ENCODE measurements around the gene DGUOK. TPM values are rescaled to one million over a fixed set of nuclear protein-coding genes. Genes with fewer than 3 reads are reported as not detected.

The DGUOK gene
- total RNA-seq, 1 donor from 2014 or later, result 70.1 TPM

DNA sequence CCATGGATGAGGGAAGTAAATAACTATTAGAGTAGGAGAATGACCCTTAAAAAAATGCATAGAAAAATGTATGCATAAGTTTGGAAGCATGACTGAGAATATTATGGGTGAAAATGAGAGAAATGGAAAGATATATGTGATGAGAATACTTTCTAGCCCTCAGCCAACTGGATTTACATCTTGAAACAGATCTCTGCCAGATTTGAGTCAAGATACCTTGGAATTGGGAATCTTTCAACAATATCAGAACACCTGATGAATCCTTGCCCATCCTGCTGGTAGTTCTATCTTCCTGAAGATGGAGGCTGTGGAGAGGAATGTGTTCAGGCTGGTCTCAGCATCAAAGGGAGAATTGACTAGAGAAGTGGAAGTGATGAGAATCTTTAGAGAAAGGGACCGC lies 63.9 kb downstream of the DGUOK start:
- peak overlapping the region; percentile 59 for H3K27ac Mint-ChIP-seq
- H3K36me3 Mint-ChIP-seq (ENCODE audit: low read depth), result peaks cover 82% of the 10 kb centered on the region

DNA sequence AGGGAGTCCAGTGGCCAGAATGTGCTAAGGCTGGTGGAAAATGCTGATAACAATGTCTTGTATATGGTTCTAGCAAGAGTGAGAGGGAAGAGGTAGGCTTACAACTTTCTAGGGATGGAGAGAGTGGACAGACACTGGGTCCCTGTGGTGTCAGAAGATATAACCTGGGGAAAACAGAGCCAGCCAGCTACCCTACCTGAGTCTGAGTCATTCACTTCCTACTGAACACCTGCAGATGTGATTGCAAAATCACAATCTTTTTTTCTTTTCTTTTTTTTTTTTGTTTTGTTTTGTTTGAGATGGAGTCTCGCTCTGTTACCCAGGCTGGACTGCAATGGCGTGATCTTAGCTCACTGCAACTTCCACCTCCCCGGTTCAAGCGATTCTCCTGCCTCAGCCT lies 65.4 kb downstream of the DGUOK start:
- ATAC-seq (ENCODE audit: low read depth) (no peak), DNase-seq (no peak)
- Mint-ChIP-seq H3K9me3 (peaks cover 4% of the 10 kb centered on the region), H3K4me1 (peaks cover 83% of the 10 kb centered on the region), H3K27ac (no peak overlapping the region), H3K36me3 (ENCODE audit: low read depth) (peaks cover 70% of the 10 kb centered on the region), H3K27me3 (no peaks in the 10 kb centered on the region), H3K4me3 (peak overlapping the region; percentile 12)
- TF ChIP-seq, protein P1, sequence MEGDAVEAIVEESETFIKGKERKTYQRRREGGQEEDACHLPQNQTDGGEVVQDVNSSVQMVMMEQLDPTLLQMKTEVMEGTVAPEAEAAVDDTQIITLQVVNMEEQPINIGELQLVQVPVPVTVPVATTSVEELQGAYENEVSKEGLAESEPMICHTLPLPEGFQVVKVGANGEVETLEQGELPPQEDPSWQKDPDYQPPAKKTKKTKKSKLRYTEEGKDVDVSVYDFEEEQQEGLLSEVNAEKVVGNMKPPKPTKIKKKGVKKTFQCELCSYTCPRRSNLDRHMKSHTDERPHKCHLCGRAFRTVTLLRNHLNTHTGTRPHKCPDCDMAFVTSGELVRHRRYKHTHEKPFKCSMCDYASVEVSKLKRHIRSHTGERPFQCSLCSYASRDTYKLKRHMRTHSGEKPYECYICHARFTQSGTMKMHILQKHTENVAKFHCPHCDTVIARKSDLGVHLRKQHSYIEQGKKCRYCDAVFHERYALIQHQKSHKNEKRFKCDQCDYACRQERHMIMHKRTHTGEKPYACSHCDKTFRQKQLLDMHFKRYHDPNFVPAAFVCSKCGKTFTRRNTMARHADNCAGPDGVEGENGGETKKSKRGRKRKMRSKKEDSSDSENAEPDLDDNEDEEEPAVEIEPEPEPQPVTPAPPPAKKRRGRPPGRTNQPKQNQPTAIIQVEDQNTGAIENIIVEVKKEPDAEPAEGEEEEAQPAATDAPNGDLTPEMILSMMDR (IDR thresholded peaks at IDR 0.05), result no peak
- ChIA-PET POLR2A (interaction anchor here (0.9 to 1.1 kb wide), 2 partner anchors 9 to 128 kb away, joined by 3 read pairs; no protein-coding TSS in a partner anchor), CTCF (no interaction called here)
- intact Hi-C loops (cut with micrococcal nuclease), result no loop called here

More for the DNA sequence above, 63.9 kb downstream of the DGUOK start:
- CTCF ChIA-PET, result interaction anchor here (0.6 kb wide), 1 partner anchor 21 kb away, joined by 3 read pairs; no protein-coding TSS in a partner anchor
- Mint-ChIP-seq H3K27me3 (no peaks in the 10 kb centered on the region), H3K4me1 (peaks cover 88% of the 10 kb centered on the region), H3K4me3 (peak overlapping the region; percentile 16), H3K9me3 (peaks cover 4% of the 10 kb centered on the region)
- DNase-seq (no peak), ATAC-seq (ENCODE audit: low read depth) (no peak)
- TF ChIP-seq, protein P1 (IDR thresholded peaks at IDR 0.05), result no peak
- POLR2A ChIA-PET, result no interaction called here
- intact Hi-C loops (cut with micrococcal nuclease), result no loop called here

DNA sequence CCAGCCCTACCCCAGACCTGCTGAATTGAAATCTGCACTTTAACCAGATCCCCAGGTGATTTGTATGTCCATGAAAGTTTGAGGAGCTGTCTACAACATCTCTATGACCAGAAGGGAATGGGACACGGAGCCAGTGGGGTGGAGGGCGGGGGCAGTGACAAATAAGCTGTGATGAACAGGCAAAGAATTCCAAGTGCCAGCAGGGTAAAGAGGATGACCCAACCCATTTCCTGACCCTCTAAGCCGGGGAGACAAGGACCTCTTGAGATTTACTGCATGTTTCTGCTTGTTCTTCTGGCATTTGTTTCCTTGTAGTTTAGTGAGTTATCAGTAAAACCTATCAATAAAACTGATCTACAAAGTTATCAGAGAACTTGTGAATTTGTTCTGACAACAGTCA lies 66.7 kb downstream of the DGUOK start:
- TF ChIP-seq, protein P1 (IDR thresholded peaks at IDR 0.05), result no peak
- CTCF ChIA-PET, result no interaction called here
- H3K36me3 Mint-ChIP-seq (ENCODE audit: low read depth), result peaks cover 65% of the 10 kb centered on the region

DNA sequence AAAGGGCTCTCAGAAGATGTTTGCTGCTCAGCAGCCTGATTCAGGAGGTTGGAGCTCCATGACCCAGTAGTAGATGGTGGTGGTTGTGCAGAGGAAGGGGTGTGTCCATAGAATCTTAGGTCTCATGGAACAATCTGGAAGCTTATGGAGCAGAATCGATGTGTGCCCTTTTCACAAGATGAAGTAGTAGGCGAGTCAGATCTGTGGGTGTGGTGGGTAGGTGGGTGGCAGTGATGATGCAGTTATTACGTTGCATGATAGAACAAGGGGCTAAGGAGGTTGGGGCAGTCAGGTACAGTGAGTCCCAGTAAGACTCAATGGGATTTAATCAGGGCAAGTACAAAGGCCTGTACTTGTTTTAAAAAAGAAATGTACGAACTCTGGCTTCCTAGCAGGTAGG lies 67.1 kb downstream of the DGUOK start:
- peaks cover 66% of the 10 kb centered on the region for H3K36me3 Mint-ChIP-seq (ENCODE audit: low read depth)
- H3K27me3 Mint-ChIP-seq, result no peaks in the 10 kb centered on the region
- H3K27ac Mint-ChIP-seq, result no peak overlapping the region

More for the DNA sequence above, 66.7 kb downstream of the DGUOK start:
- Mint-ChIP-seq H3K9me3 (peaks cover 4% of the 10 kb centered on the region), H3K4me1 (peaks cover 80% of the 10 kb centered on the region), H3K27ac (no peak overlapping the region), H3K27me3 (no peaks in the 10 kb centered on the region), H3K4me3 (no peak overlapping the region)
- ATAC-seq (ENCODE audit: low read depth), result no peak
- intact Hi-C loops (cut with micrococcal nuclease), result no loop called here
- DNase-seq, result no peak
- POLR2A ChIA-PET, result interaction anchor here (1.4 kb wide), 1 partner anchor 8 kb away, joined by 5 read pairs; no protein-coding TSS in a partner anchor

DNA sequence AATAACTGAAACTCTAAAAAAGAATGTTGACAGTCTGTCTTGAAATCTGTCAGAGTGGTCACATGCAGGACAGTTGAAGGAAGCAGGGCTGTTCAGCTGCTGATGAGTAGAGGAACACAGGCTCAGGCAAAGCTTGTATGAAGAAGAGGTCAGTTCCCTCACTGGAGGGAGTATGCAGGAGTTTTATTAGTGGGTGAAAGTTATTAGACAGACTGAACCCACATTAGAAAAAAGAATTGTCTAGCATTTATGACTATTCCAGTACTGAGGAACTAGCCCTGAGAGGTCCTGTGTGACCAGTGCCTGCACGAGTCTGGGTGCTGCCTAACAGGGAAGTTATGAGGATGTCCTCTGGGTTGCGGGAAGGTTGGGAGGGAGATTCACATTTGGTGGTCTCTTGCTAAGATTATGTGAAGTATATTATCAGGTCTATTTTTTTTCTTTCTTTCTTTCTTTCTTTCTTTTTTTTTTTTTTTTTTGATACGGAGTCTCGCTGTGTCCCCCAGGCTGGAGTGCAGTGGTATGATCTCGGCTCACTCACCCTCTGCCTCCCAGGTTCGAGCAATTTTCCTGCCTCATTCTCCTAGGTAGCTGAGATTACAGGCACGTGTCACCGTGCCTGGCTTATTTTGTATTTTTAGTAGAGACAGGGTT lies 67.6 kb downstream of the DGUOK start:
- ATAC-seq (ENCODE audit: low read depth) (no peak), DNase-seq (no peak)
- H3K4me1 Mint-ChIP-seq, result peaks cover 80% of the 10 kb centered on the region
- ChIA-PET CTCF (no interaction called here), POLR2A (interaction anchor here (0.7 to 1.4 kb wide), 3 partner anchors 9 to 38 kb away, joined by 3 to 5 read pairs (median 5); no protein-coding TSS in a partner anchor)
- intact Hi-C loops (cut with micrococcal nuclease), result no loop called here
- TF ChIP-seq, protein P1 (IDR thresholded peaks at IDR 0.05), result no peak
- no peaks in the 10 kb centered on the region for H3K27me3 Mint-ChIP-seq
- peaks cover 67% of the 10 kb centered on the region for H3K36me3 Mint-ChIP-seq (ENCODE audit: low read depth)
- H3K4me3 Mint-ChIP-seq, result no peak overlapping the region
- H3K9me3 Mint-ChIP-seq, result peaks cover 4% of the 10 kb centered on the region
- H3K27ac Mint-ChIP-seq, result no peak overlapping the region

More for the DNA sequence above, 67.1 kb downstream of the DGUOK start:
- Mint-ChIP-seq H3K4me3 (no peak overlapping the region), H3K9me3 (peaks cover 4% of the 10 kb centered on the region), H3K4me1 (peaks cover 80% of the 10 kb centered on the region)
- POLR2A ChIA-PET, result interaction anchor here (1.4 kb wide), 1 partner anchor 8 kb away, joined by 5 read pairs; no protein-coding TSS in a partner anchor
- DNase-seq (no peak), ATAC-seq (ENCODE audit: low read depth) (no peak)
- intact Hi-C loops (cut with micrococcal nuclease), result no loop called here
- CTCF ChIA-PET, result no interaction called here
- TF ChIP-seq, protein P1 (IDR thresholded peaks at IDR 0.05), result no peak
